Testis (tissue), 2 donors: ENCODE data around the gene BIRC7.

Experiments used
- CTCF ChIP-seq, 3 experiments: fragments of 450-650 bp in 2 of 3; fragments of 200-600 bp in 1 of 3; sonication (generic) in 1 of 3; IDR thresholded peaks; one replicate each; pipeline ENCODE4 v1.5.1; 2016 to 2019; ENCODE audit warnings: antibody characterized with exemption in 3 of 3, mild to moderate bottlenecking in 2 of 3, moderate library complexity in 1 of 3
- POLR2A ChIP-seq: fragments of 450-650 bp; IDR thresholded peaks from one replicate; pipeline ENCODE4 v1.6.1; 2017; ENCODE audit warnings: antibody characterized with exemption, mild to moderate bottlenecking, moderate library complexity

GRCh38 chr20:63186084-63186483, 49.6 kb upstream of the BIRC7 start:
- TF ChIP-seq CTCF (IDR thresholded peaks at IDR 0.05) (no peak), POLR2A (no peak)
